ENCODE data around the gene EPHA4. TPM values are rescaled to one million over a fixed set of nuclear protein-coding genes. Genes with fewer than 3 reads are reported as not detected.

Gene EPHA4
- polyA plus RNA-seq, 1 donor (not counting 4 experiments of a cell fraction or from before 2014, with no cell fraction given) = 9.0 TPM

DNA sequence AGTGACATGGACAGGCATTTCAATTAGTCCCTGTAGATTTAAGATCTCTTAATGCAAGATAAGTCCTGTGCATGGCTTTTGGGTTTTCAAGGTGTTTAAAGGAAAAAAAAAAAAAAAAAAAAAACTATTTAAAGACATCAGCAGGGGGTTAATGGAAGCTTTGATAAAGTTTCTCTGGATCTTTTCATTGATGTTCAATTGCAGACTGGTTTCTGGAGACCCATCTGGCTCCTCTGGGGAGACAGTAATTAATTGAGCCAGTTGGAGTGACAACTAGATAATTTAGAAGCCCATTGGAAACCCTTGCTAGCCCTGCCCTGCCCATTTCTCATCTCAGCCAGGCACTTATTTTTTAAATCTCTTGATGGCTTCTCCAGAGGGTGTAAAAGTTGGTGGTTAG is 98.7 kb downstream of the EPHA4 start:
- no peak overlapping the region for H3K27ac ChIP-seq (ENCODE audit: control insufficient read depth, insufficient read depth, low read length)
- H3K79me2 ChIP-seq (ENCODE audit: control insufficient read depth, insufficient read depth, low read length) = no peaks in the 10 kb centered on the region
- no peak for TF ChIP-seq EZH2 (IDR thresholded peaks at IDR 0.05; ENCODE audit: low read length)
- H4K20me1 ChIP-seq (ENCODE audit: control insufficient read depth, extremely low read depth, insufficient read depth, low read length) = no peaks in the 10 kb centered on the region
- H3K4me2 ChIP-seq (ENCODE audit: control insufficient read depth, extremely low read depth, insufficient read depth, low read depth, low read length) = no peak overlapping the region
- no peaks in the 10 kb centered on the region for H3K27me3 ChIP-seq (ENCODE audit: control insufficient read depth, extremely low read depth, insufficient read depth, low read length)
- H3K9me3 ChIP-seq (ENCODE audit: control insufficient read depth, low read depth, low read length) = no peaks in the 10 kb centered on the region
- FAIRE-seq (no peak), DNase-seq (ENCODE audit: low read depth, low spot score) (no peak)
- H3K36me3 ChIP-seq (ENCODE audit: control insufficient read depth in 2 of 2, extremely low read depth in 1 of 2, insufficient read depth in 2 of 2, low read length in 2 of 2) = no peaks in the 10 kb centered on the region
- dilution Hi-C loops (cut with MboI; ENCODE audit: extremely low pct_ligation_motif_present, low sequenced_read_pairs) = no loop called here
- H3K4me3 ChIP-seq (ENCODE audit: control insufficient read depth in 2 of 3, extremely low read depth in 1 of 3, insufficient read depth in 2 of 3, low read depth in 1 of 3, low read length in 3 of 3) = no peak overlapping the region
- H3K9me1 ChIP-seq (ENCODE audit: control insufficient read depth, extremely low read depth, insufficient read depth, low read length) = no peaks in the 10 kb centered on the region
- peaks cover 4% of the 10 kb centered on the region for H3K4me1 ChIP-seq (ENCODE audit: control insufficient read depth, extremely low read depth, insufficient read depth, low read length)
- no peak overlapping the region for H3K9ac ChIP-seq (ENCODE audit: control insufficient read depth, extremely low read depth, insufficient read depth, low read length)
- no peak overlapping the region for H2AFZ ChIP-seq (ENCODE audit: control insufficient read depth, low read length)

GRCh38 chr2:221468317-221468716 is 103.8 kb downstream of the EPHA4 start:
- dilution Hi-C loops (cut with MboI; ENCODE audit: extremely low pct_ligation_motif_present, low sequenced_read_pairs) = no loop called here
- no peak overlapping the region for H3K9ac ChIP-seq (ENCODE audit: control insufficient read depth, extremely low read depth, insufficient read depth, low read length)
- DNase-seq (ENCODE audit: low read depth, low spot score) (no peak), FAIRE-seq (no peak)
- no peaks in the 10 kb centered on the region for H3K36me3 ChIP-seq (ENCODE audit: control insufficient read depth in 2 of 2, extremely low read depth in 1 of 2, insufficient read depth in 2 of 2, low read length in 2 of 2)
- no peaks in the 10 kb centered on the region for H4K20me1 ChIP-seq (ENCODE audit: control insufficient read depth, extremely low read depth, insufficient read depth, low read length)
- H3K79me2 ChIP-seq (ENCODE audit: control insufficient read depth, insufficient read depth, low read length) = no peaks in the 10 kb centered on the region
- no peak overlapping the region for H3K27ac ChIP-seq (ENCODE audit: control insufficient read depth, insufficient read depth, low read length)
- no peaks in the 10 kb centered on the region for H3K9me3 ChIP-seq (ENCODE audit: control insufficient read depth, low read depth, low read length)
- no peak overlapping the region for H3K4me2 ChIP-seq (ENCODE audit: control insufficient read depth, extremely low read depth, insufficient read depth, low read depth, low read length)
- no peaks in the 10 kb centered on the region for H3K9me1 ChIP-seq (ENCODE audit: control insufficient read depth, extremely low read depth, insufficient read depth, low read length)
- no peak overlapping the region for H3K4me3 ChIP-seq (ENCODE audit: control insufficient read depth in 2 of 3, extremely low read depth in 1 of 3, insufficient read depth in 2 of 3, low read depth in 1 of 3, low read length in 3 of 3)
- no peaks in the 10 kb centered on the region for H3K27me3 ChIP-seq (ENCODE audit: control insufficient read depth, extremely low read depth, insufficient read depth, low read length)
- H3K4me1 ChIP-seq (ENCODE audit: control insufficient read depth, extremely low read depth, insufficient read depth, low read length) = peaks cover 6% of the 10 kb centered on the region
- H2AFZ ChIP-seq (ENCODE audit: control insufficient read depth, low read length) = no peak overlapping the region
- TF ChIP-seq EZH2 (IDR thresholded peaks at IDR 0.05; ENCODE audit: low read length) (no peak), CTCF (optimal IDR thresholded peaks at IDR 0.05 in 1 of 3, IDR thresholded peaks at IDR 0.05 in 1 of 3, conservative IDR thresholded peaks at IDR 0.05 in 1 of 3; ENCODE audit: extremely low read depth in 1 of 3, insufficient read depth in 2 of 3, low read length in 3 of 3) (no peak)

- no peaks in the 10 kb centered on the region for H3K9me1 ChIP-seq (ENCODE audit: control insufficient read depth, extremely low read depth, insufficient read depth, low read length)
- H3K27me3 ChIP-seq (ENCODE audit: control insufficient read depth, extremely low read depth, insufficient read depth, low read length) = no peaks in the 10 kb centered on the region
- dilution Hi-C loops (cut with MboI; ENCODE audit: extremely low pct_ligation_motif_present, low sequenced_read_pairs) = no loop called here
- H3K9me3 ChIP-seq (ENCODE audit: control insufficient read depth, low read depth, low read length) = no peaks in the 10 kb centered on the region
- no peaks in the 10 kb centered on the region for H4K20me1 ChIP-seq (ENCODE audit: control insufficient read depth, extremely low read depth, insufficient read depth, low read length)
- no peak overlapping the region for H3K9ac ChIP-seq (ENCODE audit: control insufficient read depth, extremely low read depth, insufficient read depth, low read length)
- peaks cover 6% of the 10 kb centered on the region for H3K4me1 ChIP-seq (ENCODE audit: control insufficient read depth, extremely low read depth, insufficient read depth, low read length)
- no peak overlapping the region for H3K4me3 ChIP-seq (ENCODE audit: control insufficient read depth in 2 of 3, extremely low read depth in 1 of 3, insufficient read depth in 2 of 3, low read depth in 1 of 3, low read length in 3 of 3)
- no peaks in the 10 kb centered on the region for H3K79me2 ChIP-seq (ENCODE audit: control insufficient read depth, insufficient read depth, low read length)
- no peaks in the 10 kb centered on the region for H3K36me3 ChIP-seq (ENCODE audit: control insufficient read depth in 2 of 2, extremely low read depth in 1 of 2, insufficient read depth in 2 of 2, low read length in 2 of 2)
- H3K27ac ChIP-seq (ENCODE audit: control insufficient read depth, insufficient read depth, low read length) = no peak overlapping the region
- peak; percentile 87 for FAIRE-seq
- no peak for TF ChIP-seq EZH2 (IDR thresholded peaks at IDR 0.05; ENCODE audit: low read length)
- TF ChIP-seq CTCF (optimal IDR thresholded peaks at IDR 0.05 in 1 of 3, IDR thresholded peaks at IDR 0.05 in 1 of 3, conservative IDR thresholded peaks at IDR 0.05 in 1 of 3; ENCODE audit: extremely low read depth in 1 of 3, insufficient read depth in 2 of 3, low read length in 3 of 3) = no peak
- peak overlapping the region; percentile 65 for H2AFZ ChIP-seq (ENCODE audit: control insufficient read depth, low read length)
- peak overlapping the region; percentile 45 for H3K4me2 ChIP-seq (ENCODE audit: control insufficient read depth, extremely low read depth, insufficient read depth, low read depth, low read length)
- DNase-seq (ENCODE audit: low read depth, low spot score) = no peak
Observed at GRCh38 chr2:221467610-221468009, 104.5 kb downstream of the EPHA4 start.

Data from keratinocyte (primary cell).